Stomach (tissue), 4 donors: Measurements from ENCODE around the gene SVIL.

Experiments used
- CTCF ChIP-seq, 7 experiments: fragments of 450-650 bp in 4 of 7; fragments of 200-600 bp in 3 of 7; sonication (generic) in 3 of 7; IDR thresholded peaks; one replicate each; pipeline ENCODE4 v1.5.1; 2016 to 2019; ENCODE audit warnings: antibody characterized with exemption in 7 of 7, control low read depth in 2 of 7, mild to moderate bottlenecking in 1 of 7
- EP300 ChIP-seq: sonication (generic); formaldehyde crosslinking; IDR thresholded peaks from one replicate; pipeline ENCODE4 v1.6.1; 2017; ENCODE audit warnings: antibody characterized with exemption
- POLR2A ChIP-seq, 4 donors: fragments of 450-650 bp; IDR thresholded peaks; one replicate each; pipeline ENCODE4 v1.6.1; 2016; ENCODE audit warnings: antibody characterized with exemption in 4 of 4, control low read depth in 2 of 4, mild to moderate bottlenecking in 1 of 4, moderate library complexity in 1 of 4

DNA sequence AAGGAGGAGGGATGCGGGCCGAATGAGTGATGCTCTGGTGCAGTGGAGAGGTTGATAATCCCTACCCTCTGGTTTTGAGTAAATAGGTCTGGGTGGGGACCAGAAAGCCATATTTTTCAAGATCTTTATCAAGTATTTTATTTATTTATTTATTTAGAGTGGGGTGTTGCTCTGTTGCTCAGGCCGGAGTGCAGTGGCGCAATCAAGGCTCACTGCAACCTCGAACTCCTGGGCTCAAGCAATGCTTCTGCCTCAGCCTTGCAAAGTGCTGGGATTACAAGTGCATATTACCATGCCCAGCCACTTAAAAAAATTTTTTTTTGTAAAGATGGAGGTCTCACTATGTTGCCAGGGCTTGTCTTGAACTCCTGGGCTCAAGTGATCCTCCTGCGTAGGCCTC lies 21.6 kb downstream of the SVIL start:
- no peak for TF ChIP-seq CTCF (IDR thresholded peaks at IDR 0.05)
- no peak for TF ChIP-seq EP300
- no peak for TF ChIP-seq POLR2A (IDR thresholded peaks at IDR 0.05)
